ENCODE results near the gene ZFY. TPM values are rescaled to one million over a fixed set of nuclear protein-coding genes. Genes with fewer than 3 reads are reported as not detected.

ZFY gene
- total and polyA plus RNA-seq, 2 experiments from 2014 or later: not detected

DNA sequence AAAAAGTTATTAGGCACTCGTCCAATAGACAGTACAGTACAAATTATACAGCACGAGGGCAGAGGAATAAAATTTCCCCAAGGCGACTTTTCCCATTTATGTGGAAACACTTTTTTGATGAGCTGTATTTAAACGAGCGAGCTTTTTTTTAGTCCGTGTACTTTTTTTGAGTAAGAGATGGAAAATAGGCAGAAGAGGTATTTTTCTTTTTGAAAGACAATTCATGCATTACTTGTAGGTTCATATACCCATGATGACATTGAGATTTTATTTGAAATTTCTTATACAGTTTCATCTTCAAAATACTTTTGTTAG is 1.2 kb downstream of the ZFY start:
- TF ChIP-seq, protein P1, sequence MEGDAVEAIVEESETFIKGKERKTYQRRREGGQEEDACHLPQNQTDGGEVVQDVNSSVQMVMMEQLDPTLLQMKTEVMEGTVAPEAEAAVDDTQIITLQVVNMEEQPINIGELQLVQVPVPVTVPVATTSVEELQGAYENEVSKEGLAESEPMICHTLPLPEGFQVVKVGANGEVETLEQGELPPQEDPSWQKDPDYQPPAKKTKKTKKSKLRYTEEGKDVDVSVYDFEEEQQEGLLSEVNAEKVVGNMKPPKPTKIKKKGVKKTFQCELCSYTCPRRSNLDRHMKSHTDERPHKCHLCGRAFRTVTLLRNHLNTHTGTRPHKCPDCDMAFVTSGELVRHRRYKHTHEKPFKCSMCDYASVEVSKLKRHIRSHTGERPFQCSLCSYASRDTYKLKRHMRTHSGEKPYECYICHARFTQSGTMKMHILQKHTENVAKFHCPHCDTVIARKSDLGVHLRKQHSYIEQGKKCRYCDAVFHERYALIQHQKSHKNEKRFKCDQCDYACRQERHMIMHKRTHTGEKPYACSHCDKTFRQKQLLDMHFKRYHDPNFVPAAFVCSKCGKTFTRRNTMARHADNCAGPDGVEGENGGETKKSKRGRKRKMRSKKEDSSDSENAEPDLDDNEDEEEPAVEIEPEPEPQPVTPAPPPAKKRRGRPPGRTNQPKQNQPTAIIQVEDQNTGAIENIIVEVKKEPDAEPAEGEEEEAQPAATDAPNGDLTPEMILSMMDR (IDR thresholded peaks at IDR 0.05; ENCODE audit: poor library complexity): no peak
- TF ChIP-seq EZH2 (IDR thresholded peaks at IDR 0.05; ENCODE audit: borderline replicate concordance) (no peak), EZH2phosphoT487 (IDR thresholded peaks at IDR 0.05; ENCODE audit: low read depth, severe bottlenecking, unreplicated experiment) (no peak)
- no peaks in the 10 kb centered on the region for H3K4me1 ChIP-seq (ENCODE audit: insufficient read depth)
- H3K9me2 ChIP-seq (replicated peaks; ENCODE audit: insufficient read depth): no peaks in the 10 kb centered on the region
- H3K4me2 ChIP-seq: no peak overlapping the region
- H3K4me3 ChIP-seq: no peak overlapping the region
- H3K79me2 ChIP-seq: no peaks in the 10 kb centered on the region
- H3K27ac ChIP-seq: no peak overlapping the region
- no CpG with 5 or more reads among the region's 6 CpGs for WGBS (ENCODE audit: low lambda C conversion rate, missing lambda C conversion rate)
- no peaks in the 10 kb centered on the region for H3K27me3 ChIP-seq
- no peaks in the 10 kb centered on the region for H3K9me3 ChIP-seq (ENCODE audit: low read depth)
- H4K20me1 ChIP-seq (ENCODE audit: insufficient read depth, poor library complexity, severe bottlenecking): no peaks in the 10 kb centered on the region
- no peak overlapping the region for H2AFZ ChIP-seq
- no peak for DNase-seq (ENCODE audit: low spot score)
- H3K36me3 ChIP-seq (replicated peaks; ENCODE audit: insufficient read depth, low read depth): no peaks in the 10 kb centered on the region

DNA sequence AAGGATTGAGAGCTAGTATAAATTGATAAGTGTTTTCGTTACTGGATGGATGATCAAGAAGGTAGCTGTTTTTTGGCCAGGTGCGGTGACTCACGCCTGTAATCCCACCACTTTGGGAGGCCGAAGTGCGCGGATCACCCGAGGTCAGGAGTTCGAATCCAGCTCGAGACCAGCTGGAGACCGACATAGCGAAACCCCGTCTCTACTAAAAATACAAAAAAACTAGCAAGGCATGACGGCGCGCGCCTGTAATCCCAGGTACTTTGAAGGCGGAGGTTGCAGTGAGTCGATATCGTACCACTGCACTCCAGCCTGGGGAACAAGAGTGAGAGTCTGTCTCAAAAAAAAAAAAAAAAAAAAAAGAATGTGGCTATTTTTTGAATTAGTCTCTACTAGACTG is 2.0 kb downstream of the ZFY start:
- no peaks in the 10 kb centered on the region for H4K20me1 ChIP-seq (ENCODE audit: insufficient read depth, poor library complexity, severe bottlenecking)
- no peaks in the 10 kb centered on the region for H3K4me1 ChIP-seq (ENCODE audit: insufficient read depth)
- H3K9me3 ChIP-seq (ENCODE audit: low read depth): no peaks in the 10 kb centered on the region
- H3K9me2 ChIP-seq (replicated peaks; ENCODE audit: insufficient read depth): no peaks in the 10 kb centered on the region
- H3K79me2 ChIP-seq: no peaks in the 10 kb centered on the region
- TF ChIP-seq EZH2 (IDR thresholded peaks at IDR 0.05; ENCODE audit: borderline replicate concordance) (no peak), EZH2phosphoT487 (IDR thresholded peaks at IDR 0.05; ENCODE audit: low read depth, severe bottlenecking, unreplicated experiment) (no peak)
- TF ChIP-seq, protein P1 (IDR thresholded peaks at IDR 0.05; ENCODE audit: poor library complexity): no peak
- no peak overlapping the region for H3K4me3 ChIP-seq
- no peaks in the 10 kb centered on the region for H3K36me3 ChIP-seq (replicated peaks; ENCODE audit: insufficient read depth, low read depth)
- DNase-seq (ENCODE audit: low spot score): no peak
- no CpG with 5 or more reads among the region's 19 CpGs for WGBS (ENCODE audit: low lambda C conversion rate, missing lambda C conversion rate)
- H3K4me2 ChIP-seq: no peak overlapping the region
- H3K27me3 ChIP-seq: no peaks in the 10 kb centered on the region
- H2AFZ ChIP-seq: no peak overlapping the region
- no peak overlapping the region for H3K27ac ChIP-seq

DNA sequence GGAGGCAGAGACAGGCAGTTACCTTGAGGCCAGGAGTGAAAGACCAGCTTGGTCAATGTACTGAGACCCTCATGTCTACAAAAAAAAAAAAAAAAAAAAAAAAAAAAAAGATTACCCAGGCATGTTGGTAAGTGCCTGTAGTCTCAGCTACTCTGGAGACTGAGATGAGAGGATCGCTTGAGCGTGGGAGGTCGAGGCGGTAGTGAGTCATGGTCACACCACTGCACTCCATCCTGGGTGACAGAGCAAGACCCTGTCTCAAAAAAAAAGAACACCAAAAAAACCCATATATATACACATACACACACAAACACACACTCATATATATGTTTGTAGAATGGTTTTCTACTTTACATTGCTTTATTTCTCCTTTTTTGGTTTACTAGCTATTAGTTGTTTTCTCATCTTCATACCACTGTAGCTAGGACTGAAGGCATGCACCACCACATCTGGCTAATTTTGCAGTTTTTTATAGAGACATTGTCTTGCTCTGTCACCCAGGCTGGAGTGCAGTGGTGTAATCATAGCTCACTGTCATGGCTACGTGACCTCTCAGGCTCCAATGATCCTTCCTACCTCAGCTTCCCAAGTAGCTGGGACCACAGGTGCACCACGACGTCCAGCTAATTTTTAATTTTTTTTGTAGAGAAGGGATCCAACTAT is 14.5 kb downstream of the ZFY start:
- Histone ChIP-seq H3K4me3 (no peak overlapping the region), H3K27me3 (no peaks in the 10 kb centered on the region), H3K4me2 (no peak overlapping the region), H3K9me2 (replicated peaks; ENCODE audit: insufficient read depth) (no peaks in the 10 kb centered on the region), H3K4me1 (ENCODE audit: insufficient read depth) (no peaks in the 10 kb centered on the region), H3K27ac (no peak overlapping the region), H3K79me2 (no peaks in the 10 kb centered on the region), H3K9me3 (ENCODE audit: low read depth) (no peaks in the 10 kb centered on the region), H2AFZ (no peak overlapping the region), H4K20me1 (ENCODE audit: insufficient read depth, poor library complexity, severe bottlenecking) (no peaks in the 10 kb centered on the region), H3K36me3 (replicated peaks; ENCODE audit: insufficient read depth, low read depth) (no peaks in the 10 kb centered on the region)
- DNase-seq (ENCODE audit: low spot score): no peak
- no peak for TF ChIP-seq EZH2phosphoT487 (IDR thresholded peaks at IDR 0.05; ENCODE audit: low read depth, severe bottlenecking, unreplicated experiment)
- TF ChIP-seq EZH2 (IDR thresholded peaks at IDR 0.05; ENCODE audit: borderline replicate concordance): no peak
- TF ChIP-seq, protein P1 (IDR thresholded peaks at IDR 0.05; ENCODE audit: poor library complexity): no peak
- WGBS (ENCODE audit: low lambda C conversion rate, missing lambda C conversion rate): no CpG with 5 or more reads among the region's 7 CpGs
